Testis (tissue), 3 donors: ENCODE data around the gene TSEN2. TPM values are rescaled to one million over a fixed set of nuclear protein-coding genes. Genes with fewer than 3 reads are reported as not detected.

Experiments
- DNase-seq: peaks from one replicate; pipeline ENCODE4 v3.0.0-alpha.2; 2019
- H3K27ac ChIP-seq, 2 donors: fragments of 200-600 bp; sonication (generic); one replicate each; pipeline ENCODE4 v1.5.1; 2019
- H3K27me3 ChIP-seq: fragments of 200-600 bp; sonication (generic); one replicate; pipeline ENCODE4 v1.5.1; 2019
- H3K36me3 ChIP-seq: fragments of 200-600 bp; sonication (generic); one replicate; pipeline ENCODE4 v1.5.1; 2017; ENCODE audit warnings: low read depth; ENCODE audit errors: missing control alignments
- H3K4me1 ChIP-seq: fragments of 200-600 bp; sonication (generic); one replicate; pipeline ENCODE4 v1.5.1; 2019
- H3K4me3 ChIP-seq, 2 donors: fragments of 200-600 bp; sonication (generic); one replicate each; pipeline ENCODE4 v1.5.1; 2017 to 2019
- H3K9me3 ChIP-seq: fragments of 200-600 bp; sonication (generic); one replicate; pipeline ENCODE4 v1.5.1; 2017
- POLR2A ChIP-seq: fragments of 450-650 bp; IDR thresholded peaks from one replicate; pipeline ENCODE4 v1.6.1; 2017; ENCODE audit warnings: antibody characterized with exemption, mild to moderate bottlenecking, moderate library complexity
- WGBS, 2 donors: methylation state at CpG; one replicate each; pipeline ENCODE4 v1.1.5; 2018; 5-methylcytosine and 5-hydroxymethylcytosine counted together
- intact Hi-C: fragments of 100-400 bp; cut with DNase I; formaldehyde crosslinking; loops from one replicate; pipeline ENCODE4 v1.15.1; 2023; ENCODE audit warnings: low total_unique reads
- polyA plus RNA-seq: library from polyadenylated mRNA; stranded (reverse); fragments of 350-450 nt; fragmentation: Illumina TruSeq; extraction: RNeasy Lipid Tissue Mini Kit (QIAGEN cat#74804); gene quantifications from one replicate; pipeline ENCODE4 v1.2.3, GENCODE V29; 2014; ENCODE audit warnings: low read depth, low replicate concordance; ENCODE audit not compliant: insufficient read depth
- total RNA-seq, 2 donors: library from RNA; depleted of rRNA; stranded (reverse); fragments of >200 nt; gene quantifications; one replicate each; pipeline ENCODE4 v1.2.3, GENCODE V29; 2016
- TF ChIP-seq, protein P1 (sequence below), 3 experiments: fragments of 450-650 bp in 2 of 3; fragments of 200-600 bp in 1 of 3; sonication (generic) in 1 of 3; IDR thresholded peaks; one replicate each; pipeline ENCODE4 v1.5.1; 2016 to 2019; ENCODE audit warnings: antibody characterized with exemption in 3 of 3, mild to moderate bottlenecking in 2 of 3, moderate library complexity in 1 of 3

The TSEN2 gene
- total and polyA plus RNA-seq, 3 donors from 2014 or later, result 17.0 to 26.8 (median 25.3) TPM

DNA sequence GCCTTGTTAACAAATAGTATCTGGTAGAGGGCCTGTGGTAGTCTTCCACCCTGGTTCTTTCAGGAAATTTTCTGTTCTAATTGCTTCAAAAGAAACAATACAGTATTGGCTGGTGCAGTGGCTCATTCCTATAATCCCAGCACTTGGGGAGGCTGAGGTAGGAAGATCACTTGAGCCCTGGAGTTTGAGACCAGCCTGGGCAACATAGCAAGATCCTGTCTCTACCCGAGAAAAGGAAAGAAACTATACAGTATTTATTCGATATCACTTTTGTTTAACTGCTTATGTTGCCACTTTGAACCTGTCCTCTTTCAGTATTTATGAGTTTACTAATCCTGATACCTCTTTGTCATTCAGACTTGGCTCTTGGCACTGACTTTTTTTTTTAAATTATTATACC, 77.1 kb downstream of the TSEN2 start:
- intact Hi-C loops, result no loop called here
- H3K27me3 ChIP-seq, result no peaks in the 10 kb centered on the region
- TF ChIP-seq, protein P1, sequence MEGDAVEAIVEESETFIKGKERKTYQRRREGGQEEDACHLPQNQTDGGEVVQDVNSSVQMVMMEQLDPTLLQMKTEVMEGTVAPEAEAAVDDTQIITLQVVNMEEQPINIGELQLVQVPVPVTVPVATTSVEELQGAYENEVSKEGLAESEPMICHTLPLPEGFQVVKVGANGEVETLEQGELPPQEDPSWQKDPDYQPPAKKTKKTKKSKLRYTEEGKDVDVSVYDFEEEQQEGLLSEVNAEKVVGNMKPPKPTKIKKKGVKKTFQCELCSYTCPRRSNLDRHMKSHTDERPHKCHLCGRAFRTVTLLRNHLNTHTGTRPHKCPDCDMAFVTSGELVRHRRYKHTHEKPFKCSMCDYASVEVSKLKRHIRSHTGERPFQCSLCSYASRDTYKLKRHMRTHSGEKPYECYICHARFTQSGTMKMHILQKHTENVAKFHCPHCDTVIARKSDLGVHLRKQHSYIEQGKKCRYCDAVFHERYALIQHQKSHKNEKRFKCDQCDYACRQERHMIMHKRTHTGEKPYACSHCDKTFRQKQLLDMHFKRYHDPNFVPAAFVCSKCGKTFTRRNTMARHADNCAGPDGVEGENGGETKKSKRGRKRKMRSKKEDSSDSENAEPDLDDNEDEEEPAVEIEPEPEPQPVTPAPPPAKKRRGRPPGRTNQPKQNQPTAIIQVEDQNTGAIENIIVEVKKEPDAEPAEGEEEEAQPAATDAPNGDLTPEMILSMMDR (IDR thresholded peaks at IDR 0.05), result no peak
- no peak for TF ChIP-seq POLR2A
- WGBS, 2 donors, result 75 to 90% methylated on average over 2 of the region's 2 CpGs
- H3K4me3 ChIP-seq, result no peak overlapping the region
- no peaks in the 10 kb centered on the region for H3K36me3 ChIP-seq
- no peak overlapping the region for H3K27ac ChIP-seq
- no peak for DNase-seq
- H3K4me1 ChIP-seq, result peaks cover 24% of the 10 kb centered on the region
- H3K9me3 ChIP-seq, result no peaks in the 10 kb centered on the region

DNA sequence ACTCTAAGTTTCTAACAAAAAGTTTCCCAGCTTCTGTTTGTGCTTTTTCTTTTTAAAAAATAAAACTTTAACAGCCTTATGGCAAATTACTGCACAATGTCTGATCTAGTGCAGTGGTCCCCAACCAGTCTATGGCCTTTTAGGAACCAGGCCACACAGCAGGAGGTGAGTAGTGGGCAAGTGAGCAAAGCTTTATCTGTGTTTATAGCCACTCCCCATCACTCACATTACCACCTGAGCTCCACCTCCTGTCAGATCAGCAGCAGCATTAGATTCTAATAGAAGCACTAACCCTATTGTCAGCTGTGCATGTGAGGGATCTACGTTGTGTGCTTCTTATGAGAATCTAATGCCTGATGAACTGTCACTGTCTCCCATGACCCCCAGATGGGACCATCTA, 78.2 kb downstream of the TSEN2 start:
- H3K9me3 ChIP-seq, result no peaks in the 10 kb centered on the region
- no peaks in the 10 kb centered on the region for H3K27me3 ChIP-seq
- 65 to 82% methylated on average over 1 of the region's 1 CpG for whole genome bisulfite sequencing, 2 donors
- no peaks in the 10 kb centered on the region for H3K36me3 ChIP-seq
- peaks cover 24% of the 10 kb centered on the region for H3K4me1 ChIP-seq
- DNase-seq, result no peak
- TF ChIP-seq POLR2A, result no peak
- TF ChIP-seq, protein P1 (IDR thresholded peaks at IDR 0.05), result no peak
- intact Hi-C loops, result no loop called here
- H3K27ac ChIP-seq, result no peak overlapping the region
- H3K4me3 ChIP-seq, result no peak overlapping the region

DNA sequence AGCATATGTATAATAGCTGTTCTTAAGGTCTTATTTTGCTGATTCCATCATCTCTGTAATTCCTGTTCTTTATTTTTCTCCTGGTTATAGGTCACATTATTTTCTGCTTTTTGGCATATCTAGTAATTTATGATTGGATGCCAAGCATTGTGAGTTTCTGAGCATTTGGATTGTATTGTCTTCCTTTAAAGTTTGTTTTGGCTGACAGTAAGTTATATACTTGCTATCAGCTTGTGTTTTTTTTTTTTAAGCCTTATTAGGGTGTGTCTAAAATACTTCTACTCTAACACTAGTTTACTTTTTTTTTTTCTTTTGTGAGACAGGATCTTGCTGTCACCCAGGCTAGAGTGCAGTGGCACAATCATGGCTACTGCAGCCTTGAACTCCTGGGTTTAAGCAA, 82.7 kb downstream of the TSEN2 start:
- H3K27ac ChIP-seq, result no peak overlapping the region
- H3K9me3 ChIP-seq, result no peaks in the 10 kb centered on the region
- no peak for DNase-seq
- no peaks in the 10 kb centered on the region for H3K36me3 ChIP-seq
- no peaks in the 10 kb centered on the region for H3K27me3 ChIP-seq
- H3K4me3 ChIP-seq, result no peak overlapping the region
- H3K4me1 ChIP-seq, result peaks cover 8% of the 10 kb centered on the region
- TF ChIP-seq, protein P1 (IDR thresholded peaks at IDR 0.05), result no peak
- TF ChIP-seq POLR2A, result no peak
- intact Hi-C loops, result no loop called here

DNA sequence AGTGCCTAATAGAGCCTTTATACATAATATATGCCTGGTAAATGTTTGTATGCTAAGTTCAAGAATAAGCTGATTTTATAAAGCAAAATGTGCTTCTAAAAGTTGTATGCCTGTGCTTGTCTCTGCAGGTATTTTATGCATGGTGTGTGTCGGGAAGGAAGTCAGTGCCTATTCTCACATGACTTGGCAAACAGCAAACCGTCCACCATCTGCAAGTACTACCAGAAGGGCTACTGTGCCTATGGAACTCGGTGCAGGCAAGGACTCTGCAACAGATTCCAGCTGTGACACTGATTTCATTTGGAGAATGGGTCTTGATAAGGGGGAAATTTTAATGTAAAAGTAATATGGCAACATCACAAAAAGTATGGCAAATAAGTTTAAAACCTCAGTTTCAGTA, 84.5 kb downstream of the TSEN2 start:
- Histone ChIP-seq H3K36me3 (no peaks in the 10 kb centered on the region), H3K27ac (no peak overlapping the region), H3K9me3 (no peaks in the 10 kb centered on the region), H3K27me3 (no peaks in the 10 kb centered on the region), H3K4me1 (no peaks in the 10 kb centered on the region), H3K4me3 (no peak overlapping the region)
- 80 to 89% methylated on average over 3 of the region's 3 CpGs for WGBS, 2 donors
- TF ChIP-seq, protein P1 (IDR thresholded peaks at IDR 0.05), result no peak
- no peak for TF ChIP-seq POLR2A
- DNase-seq, result no peak
- intact Hi-C loops, result no loop called here

DNA sequence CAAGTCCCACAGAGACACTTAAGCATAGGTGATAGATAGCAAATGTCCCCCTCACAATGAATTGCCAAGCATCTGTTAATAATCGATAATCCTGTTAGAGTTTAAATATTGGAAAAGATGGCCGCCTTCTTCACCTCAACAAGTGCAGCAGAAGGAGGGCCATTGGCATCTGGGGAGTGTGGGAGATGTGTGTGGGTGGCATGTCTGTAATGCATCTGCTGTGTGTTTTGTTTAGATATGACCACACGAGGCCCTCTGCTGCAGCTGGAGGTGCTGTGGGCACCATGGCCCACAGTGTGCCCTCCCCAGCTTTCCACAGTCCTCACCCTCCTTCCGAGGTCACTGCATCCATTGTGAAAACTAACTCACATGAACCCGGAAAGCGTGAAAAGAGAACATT, 85.6 kb downstream of the TSEN2 start:
- Histone ChIP-seq H3K9me3 (no peaks in the 10 kb centered on the region), H3K27ac (no peak overlapping the region), H3K27me3 (no peaks in the 10 kb centered on the region), H3K4me3 (no peak overlapping the region), H3K36me3 (no peaks in the 10 kb centered on the region), H3K4me1 (peaks cover 4% of the 10 kb centered on the region)
- no peak for TF ChIP-seq POLR2A
- intact Hi-C loops, result no loop called here
- 84 to 88% methylated on average over 6 of the region's 6 CpGs for WGBS, 2 donors
- DNase-seq, result no peak
